ENCODE data around the gene C19orf25.

GRCh38 chr19:1490311-1491113 lies 11.5 kb upstream of the C19orf25 start, which contains the start of gene PCSK4:
- TF ChIP-seq NR2F6 (IDR thresholded peaks at IDR 0.05) = no peak
- TF ChIP-seq NR2F6 (CRISPR knock-in tag; IDR thresholded peaks at IDR 0.05) = no peak; the same call in 1 of the 2 replicates
- TF ChIP-seq ZNF121 (CRISPR knock-in tag; IDR thresholded peaks at IDR 0.05) = no peak
- TF ChIP-seq WIZ (CRISPR knock-in tag; IDR thresholded peaks at IDR 0.05) = peak; percentile 23; the same call in 1 of the 2 replicates
- peak; percentile 31 for TF ChIP-seq YY1 (IDR thresholded peaks at IDR 0.05; ENCODE audit: insufficient read depth, insufficient replicate concordance, low read depth, low read length)
- no peak for TF ChIP-seq CTCF (CRISPR knock-in tag; IDR thresholded peaks at IDR 0.05)
